ENCODE measurements around the gene ANKRD12.

The ANKRD12 gene

DNA sequence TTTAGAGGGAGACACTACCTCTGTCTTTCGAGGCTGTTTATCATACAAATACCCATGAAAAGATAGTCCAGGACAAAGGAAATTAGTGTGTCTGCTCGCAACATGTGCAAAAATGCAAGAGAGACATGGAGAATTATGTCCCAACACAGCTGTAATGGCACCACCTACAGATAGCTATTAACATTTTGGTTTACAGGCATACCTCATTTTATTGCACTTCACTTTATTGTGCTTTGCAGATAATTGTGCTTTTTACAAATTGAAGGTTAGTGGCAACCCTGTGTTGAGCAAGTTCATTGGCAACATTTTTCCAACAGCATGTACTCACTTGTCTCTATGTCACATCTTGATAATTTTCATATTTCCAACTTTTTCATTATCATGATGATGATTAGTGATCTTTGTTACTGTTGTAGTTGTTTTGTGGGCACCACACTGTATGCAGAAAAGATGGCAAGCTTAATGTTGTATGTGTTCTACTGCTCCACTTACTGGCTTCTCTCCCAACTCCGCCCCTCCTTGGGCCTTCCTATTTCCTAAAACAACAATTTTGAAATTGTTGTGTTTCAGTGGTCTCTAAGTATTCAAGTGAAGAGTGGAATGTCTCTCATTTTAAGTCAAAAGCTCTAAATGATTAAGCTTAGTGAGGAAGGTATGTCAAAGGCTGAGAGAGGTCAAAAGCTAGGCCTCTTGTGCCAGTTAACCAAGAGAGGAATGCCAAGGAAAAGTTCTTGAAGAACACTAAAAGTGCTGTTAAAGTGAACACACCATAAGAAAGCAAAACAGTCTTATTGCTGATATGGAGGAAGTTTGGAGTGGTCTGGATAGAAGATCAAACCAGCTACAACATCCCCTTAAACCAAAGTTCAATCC, 52.0 kb downstream of the ANKRD12 start:
- no peak for DNase-seq

DNA sequence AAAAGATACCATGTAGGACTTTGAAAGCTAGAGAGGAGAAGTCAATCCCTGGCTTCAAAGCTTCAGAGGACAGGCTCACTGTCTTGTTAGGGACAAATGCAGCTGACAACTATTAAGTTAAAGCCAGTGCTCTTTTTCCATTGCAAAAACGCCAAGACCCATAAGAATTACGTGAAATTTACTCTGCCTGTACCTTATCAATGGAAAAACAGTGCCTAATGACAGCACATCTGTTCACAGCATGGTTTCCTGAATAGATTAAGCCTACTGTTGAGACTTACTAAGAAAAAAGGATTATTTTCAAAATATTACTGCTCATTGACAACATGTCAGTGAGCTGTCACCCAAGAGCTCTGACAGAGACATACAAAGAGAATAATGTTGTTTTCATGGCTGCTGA, 52.9 kb downstream of the ANKRD12 start:
- DNase-seq = no peak

DNA sequence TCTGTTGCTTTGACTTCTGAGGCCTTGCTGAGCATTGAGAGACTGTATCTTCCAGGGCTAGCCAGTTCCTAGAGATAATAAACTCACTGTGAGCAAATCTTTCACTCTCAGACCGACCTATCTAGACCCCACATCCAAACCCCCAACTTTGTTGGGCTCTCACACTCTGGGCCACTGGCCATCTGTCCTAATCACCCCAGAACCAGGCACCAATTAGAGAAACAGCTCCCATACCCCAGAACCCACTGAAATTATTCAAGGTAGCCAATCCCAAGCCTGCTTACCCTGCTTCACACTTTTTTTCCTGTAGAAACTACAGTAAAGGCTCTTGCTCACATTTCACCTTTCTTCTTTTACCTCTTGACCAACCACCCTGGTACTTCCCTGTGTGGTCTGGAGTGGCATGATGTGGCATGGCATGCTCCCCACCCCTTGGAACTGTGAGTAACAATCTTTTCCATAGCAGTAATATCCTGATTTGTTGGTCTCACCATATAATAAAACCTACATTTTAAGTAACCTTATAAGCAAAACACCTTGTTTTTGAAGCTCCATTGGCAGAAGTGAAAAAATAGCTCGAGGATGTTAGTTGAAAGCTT, 55.2 kb downstream of the ANKRD12 start:
- no peak for DNase-seq

DNA sequence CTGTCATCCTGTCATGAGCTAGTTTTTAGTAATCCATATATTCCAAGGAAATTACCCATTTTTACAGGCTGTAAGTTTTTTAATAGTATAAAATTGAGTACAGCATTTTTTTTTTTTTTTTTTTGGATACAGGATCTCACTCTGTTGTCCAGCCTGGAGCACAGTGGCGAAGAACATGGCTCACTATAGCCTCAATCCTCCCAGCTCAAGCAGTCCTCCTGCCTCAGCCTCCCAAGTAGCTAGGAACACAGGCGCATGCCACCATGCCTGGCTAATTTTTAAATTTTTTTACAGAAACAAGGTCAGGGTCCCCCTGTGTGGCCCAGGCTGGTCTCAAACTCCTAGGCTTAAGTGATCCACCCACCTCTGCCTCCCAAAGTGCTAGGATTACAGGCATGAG, 56.5 kb downstream of the ANKRD12 start:
- no peak for DNase-seq

DNA sequence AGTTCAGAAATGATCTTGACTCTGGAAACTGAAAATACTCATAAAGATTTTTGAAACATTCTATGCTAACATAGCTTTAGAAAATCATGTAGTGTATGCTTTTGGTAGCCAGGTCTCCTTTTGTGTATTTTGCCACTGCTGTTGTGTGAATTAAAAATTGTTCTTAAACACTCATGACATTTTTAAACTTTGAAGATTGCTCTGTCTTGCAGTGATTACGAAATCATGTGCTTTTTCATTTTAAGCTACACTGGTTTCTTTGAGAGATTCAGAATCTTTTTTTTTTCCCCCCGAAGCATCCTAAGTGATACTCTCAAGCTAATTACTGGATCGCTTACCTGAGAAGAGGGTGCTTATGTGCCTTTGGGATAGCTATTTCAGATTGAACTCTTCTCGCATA, 60.0 kb downstream of the ANKRD12 start:
- DNase-seq = no peak

DNA sequence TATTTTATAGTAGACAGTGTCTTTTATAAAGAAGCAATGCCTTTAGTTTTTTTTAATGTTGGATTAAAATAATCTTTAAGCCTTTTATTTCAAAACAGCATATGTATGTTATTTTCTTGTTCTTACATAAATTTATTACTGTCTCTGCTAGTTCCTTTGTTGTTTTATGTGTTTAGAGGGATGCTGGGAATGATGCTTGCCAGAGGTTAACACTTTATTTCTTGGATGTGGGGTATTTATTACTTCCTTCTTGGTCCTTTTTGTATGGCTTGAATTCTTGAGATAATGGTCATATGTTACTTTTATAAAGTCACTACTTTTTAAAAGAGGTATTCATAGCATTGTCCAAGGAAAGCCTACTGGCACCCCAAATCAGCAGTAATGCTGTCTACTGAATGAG, 63.1 kb downstream of the ANKRD12 start:
- DNase-seq = no peak

DNA sequence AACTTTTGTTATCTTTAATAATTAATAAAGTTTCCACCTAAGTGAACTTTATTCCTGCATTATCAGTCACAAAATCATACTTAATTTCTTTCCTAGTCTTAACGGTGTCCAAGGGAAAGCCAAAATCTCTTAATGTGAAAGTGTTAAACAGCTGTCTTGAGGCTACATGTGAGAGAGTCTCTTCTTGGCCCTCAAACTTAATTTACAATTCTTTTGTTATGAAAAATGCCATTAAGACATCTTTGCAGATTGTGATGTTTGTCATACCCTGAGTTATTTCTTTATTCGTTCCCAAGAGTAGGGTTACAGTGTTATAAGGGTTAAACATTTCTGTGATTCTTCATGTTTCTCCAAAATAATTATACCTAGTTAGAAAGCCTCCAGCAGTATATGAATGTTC, 64.6 kb downstream of the ANKRD12 start:
- DNase-seq = no peak

DNA sequence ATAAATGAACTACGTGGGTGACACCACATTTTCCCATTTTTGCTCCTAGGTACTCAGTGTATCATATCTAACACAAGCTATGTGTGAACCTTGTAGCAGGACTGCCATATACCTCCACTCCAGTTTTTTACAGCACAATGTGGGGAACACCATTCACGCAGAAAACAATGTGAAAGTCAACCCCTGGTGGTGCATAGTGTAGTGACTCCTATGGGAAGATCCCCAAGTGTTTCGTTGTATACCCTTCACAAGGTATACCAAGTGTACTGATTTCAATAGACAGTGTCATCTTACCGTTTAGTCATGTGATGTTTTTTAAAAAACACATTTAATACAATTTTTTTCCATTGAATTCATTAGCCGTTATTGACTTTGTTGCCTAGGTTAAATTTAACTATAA, 68.1 kb downstream of the ANKRD12 start:
- DNase-seq = no peak

DNA sequence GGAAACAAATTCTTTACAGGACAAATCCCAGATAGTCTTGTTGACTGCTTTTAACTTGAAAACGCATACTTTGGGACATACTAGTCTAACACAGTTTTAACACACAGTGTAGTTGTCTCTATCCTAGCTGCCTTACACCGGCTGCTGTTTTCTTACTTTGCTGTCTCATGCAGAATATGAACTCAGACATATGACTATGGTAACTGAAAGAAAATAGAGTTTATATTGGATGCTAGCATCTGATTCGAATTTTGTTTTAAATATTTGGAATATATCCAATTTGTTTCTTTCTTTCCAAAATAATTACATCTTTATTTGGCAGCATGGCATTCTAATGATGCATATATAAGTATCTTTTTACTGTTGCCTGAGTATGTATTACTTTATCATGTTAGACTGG, 69.8 kb downstream of the ANKRD12 start:
- DNase-seq = no peak

DNA sequence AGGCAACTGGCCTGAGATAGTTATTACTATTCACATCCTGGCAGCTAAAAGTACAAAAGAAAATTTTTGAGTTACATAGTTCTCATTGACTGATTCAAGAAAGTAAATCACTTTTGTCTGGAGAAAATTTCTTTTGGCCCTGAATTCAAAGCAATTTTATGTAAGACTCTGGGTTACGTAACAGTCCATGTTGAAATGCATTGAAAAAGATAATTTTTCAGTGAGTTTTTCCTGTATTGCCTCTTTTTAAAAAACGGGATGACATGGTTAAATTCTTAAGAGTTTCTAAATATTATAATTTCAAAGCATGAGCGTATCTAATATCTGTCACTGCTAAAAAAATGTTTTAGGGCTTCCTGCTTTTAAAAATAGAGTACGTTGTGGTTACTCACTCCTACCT, 72.7 kb downstream of the ANKRD12 start:
- DNase-seq = no peak

DNA sequence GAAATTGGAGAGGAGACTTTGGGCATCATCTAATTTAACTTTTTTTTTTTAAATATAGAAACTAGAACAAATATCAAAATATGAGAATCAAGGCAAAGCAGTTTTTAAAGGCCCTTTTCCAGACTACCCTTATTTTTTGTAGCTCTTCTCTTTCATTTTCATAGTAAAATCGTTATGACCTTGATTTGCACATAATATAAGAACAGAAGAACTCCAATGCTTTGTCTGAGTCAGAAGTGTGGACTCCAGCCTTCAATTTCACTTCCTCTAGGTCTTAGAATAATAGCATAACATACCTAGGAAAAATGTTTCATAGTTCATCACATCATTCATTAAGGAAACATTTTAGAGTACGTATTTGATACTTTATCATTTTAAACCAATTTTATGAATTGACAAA, 74.4 kb downstream of the ANKRD12 start:
- no peak for DNase-seq

DNA sequence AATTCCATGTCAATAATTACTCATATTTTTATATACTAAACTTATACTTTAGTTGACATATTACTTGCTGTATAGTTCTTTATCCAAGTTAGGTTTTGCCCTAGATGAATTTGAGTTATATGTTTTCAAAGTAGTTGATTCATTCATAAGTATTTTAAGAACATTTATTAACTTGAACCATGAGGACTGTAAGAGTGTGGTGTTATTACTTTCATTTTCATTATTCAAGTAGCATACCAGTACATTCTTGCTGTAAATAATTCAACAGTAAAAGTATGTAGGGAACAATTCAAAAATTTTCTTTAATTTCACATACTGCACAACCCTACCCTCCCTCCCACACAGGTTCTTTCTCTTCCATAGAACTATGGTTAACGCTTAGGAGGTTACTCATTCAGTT, 75.4 kb downstream of the ANKRD12 start:
- no peak for DNase-seq

DNA sequence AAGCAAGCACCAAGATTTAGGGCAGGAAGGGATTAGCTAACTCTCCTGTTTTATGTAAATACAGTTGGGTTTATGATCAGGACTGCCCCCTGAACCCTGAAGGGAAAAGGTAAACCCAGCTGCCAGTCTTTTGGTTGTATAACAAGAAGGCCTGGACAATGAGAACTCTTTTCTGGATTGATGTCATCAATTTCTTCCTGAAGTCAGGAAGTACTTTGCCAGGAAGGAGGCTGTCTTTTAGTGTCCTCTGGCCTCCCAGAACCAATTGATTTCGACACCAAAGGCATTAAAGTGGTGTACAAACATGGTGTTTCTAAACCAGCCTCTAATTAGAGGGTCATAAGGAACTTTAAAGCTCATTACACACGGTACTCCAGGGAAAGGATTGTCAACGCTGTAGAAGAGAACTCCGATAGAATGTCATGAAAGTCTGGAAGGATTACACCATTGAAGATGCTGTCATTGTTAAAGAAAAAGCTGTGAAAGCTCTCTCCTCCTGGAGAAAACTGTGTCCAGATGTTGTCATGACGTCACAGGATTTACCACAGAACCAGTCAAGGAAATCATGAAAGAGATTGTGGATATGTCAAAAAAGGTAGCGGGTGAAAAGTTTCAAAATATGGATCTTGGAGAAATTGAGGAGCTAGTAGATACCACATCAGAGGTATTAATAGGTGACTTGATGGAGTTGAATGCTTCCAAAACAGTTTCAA, 78.8 kb downstream of the ANKRD12 start:
- DNase-seq = no peak

DNA sequence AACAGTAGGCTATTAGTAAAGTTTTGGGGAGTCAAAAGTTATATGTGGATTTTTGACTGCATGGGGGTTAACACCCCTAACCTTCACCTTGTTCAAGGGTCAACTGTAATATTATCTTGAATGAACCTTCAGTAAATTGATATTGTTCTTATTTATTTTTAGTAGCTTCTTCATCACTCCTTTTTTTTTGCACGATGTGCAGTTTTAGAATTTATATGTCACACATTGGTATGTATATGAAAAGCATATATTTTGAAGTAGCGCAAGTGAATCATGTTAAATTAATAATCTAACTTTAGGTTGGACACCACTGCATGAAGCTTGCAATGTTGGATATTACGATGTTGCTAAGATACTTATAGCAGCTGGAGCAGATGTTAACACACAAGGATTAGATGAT, 79.9 kb downstream of the ANKRD12 start:
- no peak for DNase-seq

DNA sequence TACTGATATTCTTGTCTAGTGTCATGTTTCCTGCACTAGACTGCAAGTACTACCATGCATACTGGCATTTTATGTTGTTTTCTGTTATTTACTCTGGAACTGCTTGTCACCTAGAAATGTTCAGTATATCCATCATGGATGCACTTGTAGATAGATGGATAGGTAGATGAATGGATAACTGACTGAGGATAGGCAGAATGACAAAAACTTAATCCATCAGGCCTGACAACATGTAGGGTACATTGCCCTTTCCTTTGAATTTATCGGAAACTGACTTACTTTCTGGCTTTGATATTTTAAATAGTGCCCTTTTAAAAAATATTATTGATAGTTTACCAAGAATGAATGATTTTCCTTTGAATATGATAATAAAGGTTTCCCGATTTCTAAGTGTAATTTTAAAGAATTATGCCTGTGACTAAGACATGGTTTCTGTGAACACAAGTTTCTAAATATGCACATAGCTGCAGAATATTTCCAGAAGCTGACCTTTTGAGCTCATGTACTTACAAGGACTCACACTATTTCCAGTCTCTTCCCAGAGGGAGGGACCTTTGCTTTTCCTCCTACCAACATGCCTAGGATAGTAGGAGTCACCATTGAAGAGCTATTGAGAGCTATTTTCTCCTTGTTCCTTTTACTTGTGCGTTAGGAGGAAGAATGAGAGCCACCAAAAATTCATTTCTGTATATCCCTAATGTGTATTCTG, 81.3 kb downstream of the ANKRD12 start:
- no peak for DNase-seq

DNA sequence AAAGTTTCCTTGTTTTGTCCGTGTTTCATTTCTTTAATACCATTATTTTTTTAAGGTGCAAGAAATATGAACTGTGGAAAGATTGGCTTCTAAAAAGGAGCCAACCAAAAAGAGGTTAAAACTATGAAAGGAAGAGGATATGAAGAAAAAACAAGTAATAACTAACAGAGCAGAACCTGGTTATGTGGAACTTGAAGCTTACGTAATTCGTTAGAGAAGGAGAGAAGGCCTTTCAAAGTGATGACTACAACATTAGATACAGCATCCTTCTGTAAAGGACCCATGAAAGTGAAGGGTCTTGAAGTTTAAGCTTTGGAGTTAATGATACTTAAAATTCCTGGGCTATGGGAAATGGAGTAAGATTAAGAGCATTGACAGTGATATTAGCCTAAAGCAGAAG, 84.5 kb downstream of the ANKRD12 start:
- DNase-seq = no peak

DNA sequence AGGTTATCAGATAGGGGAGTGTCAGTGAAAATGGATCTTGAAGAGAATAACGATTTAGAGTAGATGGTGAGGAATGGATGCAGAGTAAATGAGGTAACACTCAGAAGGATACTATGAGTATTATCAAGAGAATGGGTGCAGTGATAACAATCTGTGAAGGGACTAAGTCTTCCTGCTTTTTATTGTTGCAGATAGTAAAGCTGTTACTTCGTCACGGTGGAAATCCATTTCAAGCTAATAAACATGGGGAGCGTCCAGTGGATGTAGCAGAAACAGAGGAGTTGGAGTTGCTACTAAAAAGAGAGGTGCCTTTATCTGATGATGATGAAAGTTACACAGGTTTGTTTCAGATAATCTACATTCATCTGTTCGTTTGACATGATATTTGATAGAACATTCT, 85.1 kb downstream of the ANKRD12 start:
- DNase-seq = no peak

DNA sequence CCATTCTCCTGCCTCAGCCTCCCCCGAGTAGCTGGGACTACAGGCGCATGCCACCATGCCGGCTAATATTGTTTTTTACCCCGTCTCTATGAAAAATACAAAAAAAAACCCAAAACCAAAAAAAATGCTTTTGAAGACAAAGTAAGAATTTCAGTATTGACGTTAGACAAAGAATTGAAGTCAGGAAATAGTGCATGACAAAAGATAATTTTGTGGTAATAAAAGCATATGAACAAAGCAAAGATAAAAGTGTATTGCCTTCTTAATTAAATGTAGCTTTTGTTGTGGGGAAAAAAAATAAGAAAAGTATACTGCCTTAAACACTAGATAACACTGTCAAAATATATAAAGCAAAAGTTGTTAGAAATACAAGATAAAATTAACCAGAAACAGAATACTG, 86.8 kb downstream of the ANKRD12 start:
- no peak for DNase-seq

DNA sequence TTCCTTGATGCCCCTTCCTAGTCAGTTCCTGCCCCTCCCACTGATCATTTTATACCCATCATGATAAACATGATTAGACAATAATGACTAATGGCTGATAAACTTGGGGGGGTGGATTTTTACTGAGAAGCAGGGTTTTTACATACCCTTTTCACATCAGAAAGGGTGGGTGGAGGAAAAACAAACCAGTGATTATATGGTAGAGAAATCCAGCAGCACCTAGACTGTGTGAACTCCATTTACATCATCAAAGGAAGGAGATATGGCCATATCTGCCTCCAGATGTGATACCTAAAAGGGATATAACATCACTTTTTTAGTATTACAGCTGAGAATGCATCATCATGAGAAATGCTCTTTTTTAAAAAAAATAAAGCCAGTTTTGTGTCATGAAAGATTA, 89.9 kb downstream of the ANKRD12 start:
- no peak for DNase-seq

DNA sequence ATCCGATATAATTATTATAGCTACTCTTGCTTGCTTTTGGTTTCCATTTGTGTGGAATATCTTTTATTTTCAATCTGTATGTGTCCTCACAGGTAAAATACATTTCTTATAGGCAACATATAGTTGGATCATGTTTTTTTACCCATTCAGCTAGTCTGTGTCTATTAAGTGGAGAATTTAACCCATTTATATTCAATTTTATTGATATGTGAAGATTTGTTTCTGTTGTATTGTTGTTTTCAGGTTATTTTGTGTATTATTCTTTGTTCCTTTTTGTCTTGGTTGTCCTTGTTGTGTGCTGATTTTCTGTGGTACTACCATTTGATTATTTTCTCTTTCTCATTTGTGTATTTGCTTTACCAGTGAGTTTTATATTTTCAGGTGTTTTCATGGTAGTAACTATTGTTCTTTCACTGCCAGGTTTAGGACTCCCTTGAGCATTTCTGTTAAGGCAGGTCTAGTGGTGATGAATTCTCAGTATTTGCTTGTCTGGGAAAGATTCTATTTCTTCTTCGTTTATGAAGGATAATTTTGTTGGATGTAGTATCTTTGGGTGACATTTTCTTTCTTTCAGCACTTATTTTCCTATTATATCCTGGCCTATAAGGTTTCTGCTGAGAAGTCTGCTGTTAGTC, 95.4 kb downstream of the ANKRD12 start:
- DNase-seq = no peak

DNA sequence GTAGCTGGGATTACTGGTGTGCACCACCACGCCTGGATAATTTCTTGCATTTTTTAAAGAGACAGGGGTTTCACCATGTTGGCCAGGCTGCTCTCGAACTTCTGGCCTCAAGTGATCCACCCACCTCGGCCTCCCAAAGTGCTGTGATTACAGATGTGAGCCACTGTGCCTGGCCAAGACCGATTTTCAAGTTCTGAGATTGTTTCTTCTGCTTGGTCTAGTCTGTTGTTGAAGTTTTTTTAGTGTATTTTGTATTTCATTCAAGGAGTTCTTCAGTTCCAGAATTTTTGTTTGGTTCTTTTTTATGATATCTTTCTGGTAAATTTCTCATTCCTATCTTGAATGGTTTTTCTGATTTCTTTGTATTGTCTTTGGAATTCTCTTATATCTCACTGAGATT, 96.4 kb downstream of the ANKRD12 start:
- no peak for DNase-seq

DNA sequence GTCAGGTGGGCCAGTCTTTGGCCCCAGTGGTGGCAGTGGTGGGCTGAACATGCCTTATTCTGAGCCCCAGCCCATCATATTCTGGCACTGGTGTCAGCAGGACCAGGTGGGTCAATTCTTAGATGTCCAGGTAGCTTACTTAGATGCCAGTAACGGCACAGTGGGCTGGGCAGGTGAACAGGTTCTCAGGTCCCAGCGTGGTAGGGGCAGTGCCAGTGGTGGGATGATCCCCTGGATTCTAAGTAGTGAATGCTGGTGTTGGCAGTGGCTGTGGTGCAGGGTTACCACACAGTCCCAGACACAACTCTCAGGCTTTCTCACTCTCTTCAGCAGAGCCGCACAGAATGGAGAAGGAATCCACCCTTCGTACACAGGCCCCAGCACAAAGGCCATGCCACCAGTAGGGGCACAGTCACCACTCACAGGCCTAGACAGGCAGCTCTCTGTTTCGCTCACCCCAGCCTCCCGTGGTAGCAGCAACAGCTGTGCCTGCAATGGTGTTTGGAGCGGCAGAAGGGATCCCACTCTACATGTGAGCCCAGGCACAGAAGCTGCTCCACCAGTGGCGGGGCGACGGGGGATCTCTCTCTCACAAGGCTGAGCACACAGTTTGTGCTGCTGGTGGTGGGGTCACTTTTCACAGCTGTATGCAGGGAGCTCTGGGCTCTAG, 97.3 kb downstream of the ANKRD12 start:
- DNase-seq = no peak
